GM18519 (cell line): ENCODE results near the gene SLC25A6.
"Not testable (repeated sequence)": the region's sequence is repeated elsewhere in the genome, so short reads cannot be mapped to it uniquely, and the experiment has no call there.

Experiments
- ATAC-seq: cut with Tn5 transposase; IDR thresholded peaks from one replicate; pipeline ENCODE4 v1.9.1; 2021; ENCODE audit warnings: mild to moderate bottlenecking, moderate library complexity; ENCODE audit not compliant: unreplicated experiment, low FRiP score

Gene SLC25A6

GRCh38 chrX:1416327-1416784 is 24.4 kb upstream of the SLC25A6 start:
- no peak for ATAC-seq

GRCh38 chrX:1412551-1413161 is 20.7 kb upstream of the SLC25A6 start:
- no peak for ATAC-seq

- no peak for ATAC-seq
Measured at GRCh38 chrX:1411326-1411725, 19.4 kb upstream of the SLC25A6 start.

GRCh38 chrX:1407035-1407434 is 15.1 kb upstream of the SLC25A6 start:
- ATAC-seq, result no peak

- ATAC-seq, result not testable (repeated sequence)
Measured at GRCh38 chrX:1405769-1406168, 13.9 kb upstream of the SLC25A6 start.

GRCh38 chrX:1403867-1404266 is 12.0 kb upstream of the SLC25A6 start:
- ATAC-seq, result not testable (repeated sequence)

GRCh38 chrX:1403228-1403627 is 11.3 kb upstream of the SLC25A6 start:
- no peak for ATAC-seq

GRCh38 chrX:1401611-1402430 is 9.9 kb upstream of the SLC25A6 start:
- no peak for ATAC-seq

GRCh38 chrX:1400742-1401471 is 9.0 kb upstream of the SLC25A6 start:
- ATAC-seq, result no peak

GRCh38 chrX:1400049-1400448 is 8.1 kb upstream of the SLC25A6 start:
- ATAC-seq, result no peak

- no peak for ATAC-seq
Measured at GRCh38 chrX:1398431-1399340, 6.8 kb upstream of the SLC25A6 start.

- ATAC-seq, result no peak
Measured at GRCh38 chrX:1397441-1398270, 5.7 kb upstream of the SLC25A6 start.

- no peak for ATAC-seq
Measured at GRCh38 chrX:1397001-1397400, 5.1 kb upstream of the SLC25A6 start.

GRCh38 chrX:1395646-1396216 is 3.8 kb upstream of the SLC25A6 start:
- ATAC-seq, result no peak

GRCh38 chrX:1394731-1395501 is 3.0 kb upstream of the SLC25A6 start:
- no peak for ATAC-seq

- ATAC-seq, result no peak
Measured at GRCh38 chrX:1393871-1394615, 2.1 kb upstream of the SLC25A6 start.

GRCh38 chrX:1392376-1393068 is 609 bp upstream of the SLC25A6 start:
- ATAC-seq, result peak; percentile 3
